GM12878 (cell line): ENCODE measurements around the gene SAMD1. TPM values are rescaled to one million over a fixed set of nuclear protein-coding genes. Genes with fewer than 3 reads are reported as not detected.

ENCODE experiments used
- ATAC-seq: fragments of 200-7000 bp; cut with Tn5 transposase; 3 replicates; pipeline ENCODE4 v1.9.1; 2020; ENCODE audit warnings: mild to moderate bottlenecking, moderate library complexity
- BruUV-seq: library from RNA; stranded (reverse); fragments of 400-500 nt; replicated peaks from 2 replicates; lab custom pipeline; 2021; lab: Mats Ljungman, UMichigan
- CTCF ChIA-PET: fragments of 300-600 bp; sonication (Branson Sonifier 250); formaldehyde crosslinking; extraction: SDS; loops from one replicate; lab custom pipeline; 2021; ENCODE audit warnings: inconsistent platforms; lab: Yijun Ruan, JAX
- POLR2A ChIA-PET: fragments of 350-600 bp; formaldehyde crosslinking; extraction: SDS; loops from one replicate; lab custom pipeline; 2021; ENCODE audit warnings: inconsistent platforms; lab: Charles Lee
- RAD21 ChIA-PET: fragments of 300-600 bp; sonication (Branson Sonifier 250); formaldehyde crosslinking; loops from one replicate; lab custom pipeline; 2023; ENCODE audit warnings: antibody characterized with exemption; ENCODE audit not compliant: unreplicated experiment; lab: Charles Lee
- SMC1A ChIA-PET: fragments of 300-600 bp; sonication (Branson Sonifier 250); formaldehyde crosslinking; loops from one replicate; lab custom pipeline; 2023; ENCODE audit not compliant: unreplicated experiment, uncharacterized antibody; lab: Charles Lee
- DNase-seq: peaks from one replicate; pipeline ENCODE4 v3.0.0-alpha.2; 2011; ENCODE audit warnings: low read depth, low spot score
- FAIRE-seq: peaks from 3 replicates; lab custom pipeline; 2011; peaks lifted over from hg19 to GRCh38; lab: Jason Lieb, UNC
- H2AFZ ChIP-seq: 2 replicates; pipeline ENCODE4 v1.6.0; 2011; ENCODE audit warnings: low read depth, low read length, control low read depth; ENCODE audit not compliant: control insufficient read depth
- H3K27ac ChIP-seq: 2 replicates; pipeline ENCODE4 v1.5.1; 2011; ENCODE audit warnings: control low read depth; ENCODE audit not compliant: control insufficient read depth, insufficient read depth
- H3K27me3 ChIP-seq, 2 experiments: replicated peaks in 1 of 2; 2 replicates each; pipeline versions ENCODE4 v1.6.0 to v1.6.1; 2011; ENCODE audit warnings: low read length in 1 of 2; ENCODE audit not compliant: control insufficient read depth in 2 of 2, insufficient read depth in 2 of 2
- H3K36me3 ChIP-seq, 2 experiments: 2 replicates each; pipeline ENCODE4 v1.5.1; 2011; ENCODE audit warnings: low read length in 1 of 2; ENCODE audit not compliant: control insufficient read depth in 2 of 2, insufficient read depth in 2 of 2
- H3K4me1 ChIP-seq: 2 replicates; pipeline ENCODE4 v1.6.1; 2011; ENCODE audit warnings: mild to moderate bottlenecking, low read length, moderate library complexity, mixed read lengths; ENCODE audit not compliant: control insufficient read depth, insufficient read depth
- H3K4me2 ChIP-seq: 2 replicates; pipeline ENCODE4 v1.6.0; 2011; ENCODE audit warnings: control low read depth; ENCODE audit not compliant: control insufficient read depth, insufficient read depth
- H3K4me3 ChIP-seq: fragments of 200-600 bp; sonication (generic); 2 replicates; pipeline ENCODE4 v1.5.1; 2016
- H3K79me2 ChIP-seq: 2 replicates; pipeline ENCODE4 v1.6.0; 2011; ENCODE audit warnings: low read length; ENCODE audit not compliant: control insufficient read depth, insufficient read depth
- H3K9ac ChIP-seq: 2 replicates; pipeline ENCODE4 v1.8.0; 2011; ENCODE audit warnings: low read length, control low read depth, mixed read lengths; ENCODE audit not compliant: control insufficient read depth, insufficient read depth
- H3K9me3 ChIP-seq: replicated peaks from 3 replicates; pipeline ENCODE4 v1.5.1; 2011; ENCODE audit warnings: mild to moderate bottlenecking, low read length; ENCODE audit not compliant: control insufficient read depth, insufficient read depth
- H4K20me1 ChIP-seq: 2 replicates; pipeline ENCODE4 v1.6.0; 2011; ENCODE audit not compliant: control insufficient read depth, insufficient read depth
- IKZF2 ChIP-seq, 2 experiments: fragments of 450-650 bp; IDR thresholded peaks; 2 replicates each; pipeline ENCODE4 v1.6.1; 2017; ENCODE audit warnings: mild to moderate bottlenecking in 2 of 2, moderate library complexity in 2 of 2
- NRF1 ChIP-seq: conservative IDR thresholded peaks from 2 replicates; pipeline ENCODE4 v1.6.1; 2011; ENCODE audit warnings: mild to moderate bottlenecking, low read depth, low read length, improper control_type of control experiment
- REST ChIP-seq: IDR thresholded peaks from 2 replicates; pipeline ENCODE4 v1.6.1; 2012; ENCODE audit warnings: mild to moderate bottlenecking, low read depth, low read length
- TCF7 ChIP-seq: IDR thresholded peaks from 2 replicates; pipeline ENCODE4 v1.6.1; 2014; ENCODE audit warnings: antibody characterized with exemption, borderline replicate concordance
- WGBS: methylation state at CpG from one replicate; pipeline ENCODE4 v1.1.6; 2016; ENCODE audit warnings: low lambda C conversion rate; ENCODE audit not compliant: insufficient replicate concordance, insufficient coverage; ENCODE audit errors: missing lambda C conversion rate; 5-methylcytosine and 5-hydroxymethylcytosine counted together
- in situ Hi-C: fragments of 300-500 bp; cut with MboI; formaldehyde crosslinking; loops from 9 replicates; pipeline ENCODE4 v1.14.3; 2018; ENCODE audit warnings: mixed read lengths
- intact Hi-C: fragments of 100-400 bp; cut with micrococcal nuclease; formaldehyde crosslinking; loops from one replicate; pipeline ENCODE4 v1.14.2; 2022; ENCODE audit not compliant: unreplicated experiment
- polyA plus RNA-seq, 11 experiments: library from polyadenylated mRNA; depleted of rRNA in 4 of 11; unstranded in 6 of 11; stranded (reverse) in 5 of 11; fragments of >200 nt; fragmentation: Nextera tagmentation in 4 of 11; fragmentation: Illumina TruSeq in 1 of 11; extraction: Ambion mirVana in 4 of 11; extraction: Trizol in 1 of 11; gene quantifications; 1 replicate in 1 of 11; 2 replicates in 10 of 11; pipeline versions ENCODE4 v1.2.1 to v1.2.3, GENCODE V29; 2011 to 2016; ENCODE audit warnings: inconsistent platforms in 2 of 11, missing spikeins in 2 of 11, low read depth in 1 of 11
- total RNA-seq, 4 experiments: library from RNA; depleted of rRNA in 3 of 4; stranded (reverse); fragments of >200 nt in 3 of 4; fragmentation: Illumina TruSeq in 1 of 4; extraction: Trizol in 1 of 4; gene quantifications; 2 replicates each; pipeline versions ENCODE4 v1.2.1 to v1.2.3, GENCODE V29; 2013 to 2021

The SAMD1 gene
- total and polyA plus RNA-seq, 10 of the 15 experiments (the other 5 are each of a cell fraction or from before 2014, with no cell fraction given), result 3.0 to 71.7 (median 19.3) TPM

- Histone ChIP-seq H2AFZ (no peak overlapping the region), H3K27me3 (no peaks in the 10 kb centered on the region), H3K9me3 (no peaks in the 10 kb centered on the region), H3K79me2 (no peaks in the 10 kb centered on the region), H3K4me3 (no peak overlapping the region), H3K4me2 (no peak overlapping the region), H3K9ac (no peak overlapping the region), H4K20me1 (no peaks in the 10 kb centered on the region), H3K4me1 (no peaks in the 10 kb centered on the region), H3K36me3 (peaks cover 6 to 14% of the 10 kb centered on the region in 2 experiments), H3K27ac (no peak overlapping the region)
- ATAC-seq (no peak), DNase-seq (no peak), FAIRE-seq (peak; percentile 23)
- no peak for TF ChIP-seq TCF7
- TF ChIP-seq REST, result no peak
- TF ChIP-seq NRF1, result no peak
- TF ChIP-seq IKZF2 (IDR thresholded peaks at IDR 0.05), result no peak
- in situ Hi-C loops (no loop called here), intact Hi-C loops (no loop called here)
- BruUV-seq, result no TSS peak
- ChIA-PET RAD21 (no interaction called here), POLR2A (no interaction called here), SMC1A (interaction anchor here (0.7 kb wide), 1 partner anchor 289 kb away, joined by 3 read pairs; no protein-coding TSS in a partner anchor), CTCF (interaction anchor here (2.2 kb wide), 1 partner anchor 12 kb away, joined by 12 read pairs; no protein-coding TSS in a partner anchor)
- 92% methylated on average over 11 of the region's 11 CpGs for WGBS
Observed at GRCh38 chr19:14102102-14102696, 11.6 kb upstream of the SAMD1 start.
